Large intestine (tissue), 3 donors: Measurements from ENCODE around the gene EEF1A2. TPM values are rescaled to one million over a fixed set of nuclear protein-coding genes. Genes with fewer than 3 reads are reported as not detected.
A peak's percentile ranks its signal among the peaks of the same experiment; 100 is the strongest.
"Not testable (repeated sequence)": the region's sequence is repeated elsewhere in the genome, so short reads cannot be mapped to it uniquely, and the experiment has no call there.

Experiments used
- DNase-seq, 2 donors: peaks; one replicate each; pipeline versions ENCODE4 v3.0.0 to v3.0.0-alpha.2; 2013
- H3K27ac ChIP-seq: one replicate; pipeline ENCODE4 v1.5.1; 2013; ENCODE audit warnings: low read length
- H3K27me3 ChIP-seq: 2 replicates; pipeline ENCODE4 v1.6.1; 2013; ENCODE audit warnings: low read length; ENCODE audit not compliant: control insufficient read depth, insufficient read depth
- H3K36me3 ChIP-seq: 2 replicates; pipeline ENCODE4 v1.6.1; 2013; ENCODE audit warnings: low read length; ENCODE audit not compliant: control insufficient read depth, insufficient read depth
- H3K4me1 ChIP-seq: one replicate; pipeline ENCODE4 v1.6.1; 2013; ENCODE audit warnings: low read length; ENCODE audit not compliant: control insufficient read depth, insufficient read depth
- H3K4me3 ChIP-seq: one replicate; pipeline ENCODE4 v1.5.1; 2013; ENCODE audit warnings: low read length
- H3K9me3 ChIP-seq: one replicate; pipeline ENCODE4 v1.6.1; 2013; ENCODE audit warnings: mild to moderate bottlenecking, low read depth, low read length, moderate library complexity; ENCODE audit not compliant: control insufficient read depth
- WGBS: methylation state at CpG from one replicate; pipeline ENCODE4 v1.1.5; 2013; ENCODE audit warnings: low lambda C conversion rate; ENCODE audit not compliant: insufficient coverage; 5-methylcytosine and 5-hydroxymethylcytosine counted together
- polyA plus RNA-seq: library from polyadenylated mRNA; unstranded; fragments of 120-200 nt; gene quantifications from one replicate; pipeline ENCODE4 v1.2.1, GENCODE V29; 2013

The EEF1A2 gene
- polyA plus RNA-seq, 1 donor = 29.7 TPM

DNA sequence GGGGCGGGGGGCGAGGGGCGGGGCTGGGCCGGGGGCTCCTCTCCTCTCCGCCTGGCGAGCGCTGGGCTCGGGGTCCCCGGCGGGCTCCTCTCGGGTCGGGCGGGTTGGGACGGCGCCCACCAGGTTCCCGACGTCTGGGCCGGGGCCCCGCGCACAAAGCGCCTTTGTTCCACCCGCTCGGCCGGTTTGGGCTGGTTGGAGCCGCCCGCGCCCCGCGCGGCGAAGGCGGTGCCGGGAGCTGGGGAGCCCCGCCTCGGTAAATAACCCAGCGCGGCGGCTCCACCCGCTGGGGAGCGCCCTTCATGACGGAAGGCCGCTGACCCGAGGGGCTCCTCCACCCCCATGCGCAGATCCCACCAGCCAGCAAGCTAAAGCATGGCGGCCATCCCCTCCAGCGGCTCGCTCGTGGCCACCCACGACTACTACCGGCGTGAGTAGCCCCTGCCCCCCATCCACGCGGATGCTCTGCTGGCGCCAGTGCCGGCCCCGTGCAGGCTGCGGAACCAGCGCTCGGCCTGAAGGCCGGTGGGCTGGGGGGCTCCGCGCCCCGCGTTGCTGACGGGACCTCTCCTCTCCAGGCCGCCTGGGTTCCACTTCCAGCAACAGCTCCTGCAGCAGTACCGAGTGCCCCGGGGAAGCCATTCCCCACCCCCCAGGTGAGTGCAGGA is 22.2 kb upstream of the EEF1A2 start:
- Histone ChIP-seq H3K4me3 (peak overlapping the region; percentile 67), H3K9me3 (peaks cover 13% of the 10 kb centered on the region), H3K36me3 (peaks cover 16% of the 10 kb centered on the region), H3K4me1 (peaks cover 11% of the 10 kb centered on the region), H3K27me3 (peaks cover 28% of the 10 kb centered on the region), H3K27ac (no peak overlapping the region)
- WGBS = no CpG with 5 or more reads among the region's 68 CpGs
- peak; percentile 79 to 90 for DNase-seq

DNA sequence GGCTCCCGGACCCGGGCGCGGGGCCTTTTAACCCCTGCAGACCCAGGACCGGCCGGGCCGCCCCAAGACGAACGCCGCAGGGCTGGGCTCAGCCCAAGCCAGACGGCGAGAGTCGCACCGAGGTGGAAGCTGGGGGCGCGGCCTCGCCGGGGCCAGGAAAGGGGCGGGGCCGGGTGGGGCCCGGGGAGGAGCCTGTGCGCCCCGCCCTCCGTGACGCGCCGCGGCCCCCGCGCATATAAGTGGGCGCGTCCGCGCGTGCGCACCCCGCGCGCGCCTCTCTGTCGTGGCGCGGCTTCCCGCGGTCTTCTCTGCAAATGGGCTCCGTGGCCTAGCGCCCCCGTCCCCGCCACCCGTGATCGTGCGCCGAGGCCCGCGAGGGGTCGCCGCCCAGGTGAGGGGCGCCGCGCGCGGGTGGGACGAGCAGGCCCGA is 21.6 kb upstream of the EEF1A2 start, which contains the start of gene PPDPF:
Gene PPDPF, plus strand, starts transcription at position 262 of the 430 bp plus-strand sequence. CDS start 544 bp downstream, outside the sequence.
- Histone ChIP-seq H3K27ac (peak within 1 kb of the TSS; percentile 65), H3K4me1 (peaks cover 11% of the 10 kb centered on the region), H3K4me3 (peak within 1 kb of the TSS; percentile 67), H3K9me3 (peaks cover 13% of the 10 kb centered on the region), H3K27me3 (peaks cover 28% of the 10 kb centered on the region), H3K36me3 (peaks cover 16% of the 10 kb centered on the region)
- DNase-seq = peak; percentile 77 to 84
- no CpG with 5 or more reads among the region's 64 CpGs for WGBS

DNA sequence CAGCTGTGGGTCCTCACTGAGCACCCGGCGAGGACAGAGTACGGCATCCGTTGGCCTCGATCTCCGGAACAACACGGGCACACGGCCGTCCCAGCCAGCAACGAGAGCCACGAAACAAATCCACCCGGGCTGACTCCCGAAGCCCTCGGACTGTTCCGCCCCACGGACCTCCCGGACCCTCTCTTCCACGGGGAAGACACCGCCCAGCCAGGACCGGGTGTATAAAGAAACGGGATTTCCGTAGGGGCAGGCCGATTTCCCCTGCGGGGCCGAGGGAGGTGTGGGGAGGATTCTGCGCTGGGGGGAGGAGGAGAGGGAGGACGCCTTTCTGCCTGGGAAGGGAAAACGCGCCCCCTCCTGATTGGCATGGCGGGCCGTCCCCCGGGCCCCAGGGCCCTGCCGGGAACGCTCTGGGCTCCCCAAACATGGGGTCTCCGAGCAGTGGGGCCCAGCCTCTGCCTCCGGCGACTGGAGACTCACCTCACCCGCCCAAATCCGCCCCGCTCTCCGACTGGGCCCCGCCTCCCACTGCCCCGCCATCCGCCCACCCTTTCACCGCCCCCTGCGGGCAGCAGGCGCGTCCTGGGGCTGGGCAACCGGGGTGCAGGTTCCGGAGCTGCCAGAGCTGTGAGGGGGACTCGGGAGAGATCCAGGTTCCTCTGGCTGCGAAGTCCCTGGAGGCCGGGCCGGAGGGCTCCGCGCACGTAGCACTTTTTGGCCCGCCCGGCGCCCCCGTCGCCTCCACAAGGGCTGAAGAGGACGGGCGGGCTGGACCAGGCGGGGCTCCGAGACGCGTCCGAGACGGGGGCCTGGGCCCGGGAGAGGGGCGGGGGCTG is 21.0 kb upstream of the EEF1A2 start:
- peaks cover 11% of the 10 kb centered on the region for H3K4me1 ChIP-seq
- peaks cover 13% of the 10 kb centered on the region for H3K9me3 ChIP-seq
- peak overlapping the region; percentile 65 for H3K27ac ChIP-seq
- WGBS = no CpG with 5 or more reads among the region's 72 CpGs
- H3K36me3 ChIP-seq = peaks cover 16% of the 10 kb centered on the region
- DNase-seq = peak in 1 of 2 donors; percentile 60
- peak overlapping the region; percentile 57 for H3K4me3 ChIP-seq
- H3K27me3 ChIP-seq = peaks cover 28% of the 10 kb centered on the region

DNA sequence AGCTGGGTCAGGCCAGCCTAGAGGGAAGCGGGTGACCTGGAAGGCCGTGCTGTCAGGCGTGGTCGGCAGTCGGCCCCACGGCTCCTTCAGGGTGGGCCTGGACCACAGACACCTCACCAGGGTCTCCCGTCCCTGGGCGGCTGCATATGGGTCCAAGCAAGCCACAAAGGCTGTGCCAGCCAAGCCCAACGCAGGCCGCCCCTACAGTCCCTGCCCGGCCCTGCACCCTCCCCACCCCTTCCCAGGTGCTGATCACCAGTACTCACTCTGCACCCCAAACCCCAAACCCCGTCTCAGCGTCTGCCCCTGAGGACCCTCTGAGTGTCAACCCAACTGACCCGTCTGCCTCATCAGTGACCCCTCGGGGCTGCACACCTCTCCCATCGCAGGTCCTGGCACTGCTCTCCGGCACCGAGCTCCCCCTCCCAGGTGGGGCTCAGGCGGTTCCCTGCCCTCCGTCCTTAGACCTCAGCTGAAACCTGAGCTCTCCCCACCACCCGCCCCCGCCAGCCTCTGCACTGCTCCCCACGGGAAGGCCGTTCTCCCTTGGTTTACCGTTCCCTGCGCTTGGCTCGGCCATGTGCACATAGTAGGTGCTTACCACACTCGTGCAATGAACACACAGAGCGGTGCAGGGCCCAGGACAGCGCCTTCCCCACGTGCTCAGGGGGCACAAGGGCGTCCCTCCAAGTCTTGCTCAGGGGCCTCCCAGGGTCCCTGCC is 20.2 kb upstream of the EEF1A2 start:
- no CpG with 5 or more reads among the region's 32 CpGs for WGBS
- Histone ChIP-seq H3K36me3 (peaks cover 16% of the 10 kb centered on the region), H3K27me3 (peaks cover 28% of the 10 kb centered on the region), H3K4me3 (peak overlapping the region; percentile 57), H3K4me1 (peaks cover 11% of the 10 kb centered on the region), H3K27ac (no peak overlapping the region), H3K9me3 (peaks cover 12% of the 10 kb centered on the region)
- DNase-seq = no peak

DNA sequence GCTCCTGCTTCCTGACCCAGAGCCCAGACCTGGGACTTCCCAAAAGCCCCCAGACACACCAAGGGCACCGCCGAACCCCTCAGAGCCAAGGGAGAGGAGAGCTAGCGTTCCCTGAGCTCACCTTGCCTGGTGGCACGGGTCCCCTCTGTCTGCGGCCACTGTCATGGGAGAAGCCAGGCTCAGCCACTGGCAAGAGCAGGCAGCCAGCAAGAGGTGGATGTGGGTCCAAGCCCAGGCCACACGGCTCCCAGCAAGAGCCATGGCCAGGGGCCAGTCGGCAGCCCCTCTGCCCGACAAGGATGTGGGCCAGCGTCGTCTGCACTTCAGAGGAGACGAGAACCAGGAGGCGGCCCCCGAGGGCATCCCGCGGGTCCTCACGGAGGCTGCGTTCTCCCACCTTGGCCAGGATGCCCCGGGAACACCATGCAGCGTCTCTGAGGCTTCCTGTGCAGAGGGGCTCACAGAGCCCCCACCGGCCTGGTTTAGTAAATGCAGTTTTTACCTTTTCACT is 19.5 kb upstream of the EEF1A2 start:
- WGBS = no CpG with 5 or more reads among the region's 20 CpGs
- DNase-seq = no peak
- peaks cover 28% of the 10 kb centered on the region for H3K27me3 ChIP-seq
- peaks cover 6% of the 10 kb centered on the region for H3K9me3 ChIP-seq
- no peak overlapping the region for H3K27ac ChIP-seq
- peaks cover 11% of the 10 kb centered on the region for H3K4me1 ChIP-seq
- no peak overlapping the region for H3K4me3 ChIP-seq
- peaks cover 14% of the 10 kb centered on the region for H3K36me3 ChIP-seq

DNA sequence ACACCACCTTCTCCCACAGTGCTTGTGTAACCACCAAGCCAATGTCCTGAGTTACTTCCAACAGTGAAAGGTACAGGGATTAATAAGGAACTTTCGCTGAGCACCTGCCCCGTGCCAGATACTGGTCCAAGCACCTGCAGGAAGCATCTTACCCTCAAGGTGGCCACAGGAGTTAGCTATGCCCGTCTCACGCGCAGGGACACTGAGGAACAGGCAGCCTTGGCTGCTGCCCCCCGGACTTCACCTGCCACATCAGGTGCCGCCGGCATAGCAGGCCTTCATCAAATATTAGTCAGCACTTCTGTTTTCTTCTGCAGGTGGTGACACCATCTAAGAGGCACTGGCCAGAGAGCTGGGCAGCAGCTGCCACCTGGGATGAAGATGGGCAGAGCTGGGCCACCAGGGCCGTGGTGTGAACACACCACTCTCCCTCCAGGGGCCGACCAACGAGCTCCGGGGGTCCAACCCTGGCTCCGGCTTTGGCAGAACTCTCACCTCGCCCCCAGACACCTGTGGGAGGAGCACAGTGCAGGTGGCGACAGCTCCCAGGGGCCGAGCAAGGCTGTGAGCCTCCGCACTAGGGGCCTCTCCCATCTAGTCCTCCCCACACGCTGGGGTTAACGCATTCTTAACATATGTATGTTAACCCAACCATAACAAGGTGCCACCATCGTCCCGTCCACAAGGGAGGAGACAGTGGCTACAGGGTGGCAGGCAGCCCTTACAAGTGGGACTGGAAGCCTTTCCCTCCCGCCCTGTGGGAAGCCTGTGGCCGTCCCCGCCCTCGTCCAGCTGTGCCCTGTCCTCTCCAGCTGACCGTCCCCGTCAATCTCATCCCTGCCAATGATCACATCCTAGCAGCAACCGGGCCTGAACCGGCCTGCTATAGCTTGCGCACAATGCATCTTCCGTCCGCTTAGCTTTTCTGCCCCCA is 18.8 kb upstream of the EEF1A2 start:
- DNase-seq = no peak
- peaks cover 8% of the 10 kb centered on the region for H3K36me3 ChIP-seq
- H3K9me3 ChIP-seq = no peaks in the 10 kb centered on the region
- peaks cover 11% of the 10 kb centered on the region for H3K4me1 ChIP-seq
- H3K27ac ChIP-seq = no peak overlapping the region
- peaks cover 29% of the 10 kb centered on the region for H3K27me3 ChIP-seq
- no peak overlapping the region for H3K4me3 ChIP-seq
- no CpG with 5 or more reads among the region's 32 CpGs for WGBS

DNA sequence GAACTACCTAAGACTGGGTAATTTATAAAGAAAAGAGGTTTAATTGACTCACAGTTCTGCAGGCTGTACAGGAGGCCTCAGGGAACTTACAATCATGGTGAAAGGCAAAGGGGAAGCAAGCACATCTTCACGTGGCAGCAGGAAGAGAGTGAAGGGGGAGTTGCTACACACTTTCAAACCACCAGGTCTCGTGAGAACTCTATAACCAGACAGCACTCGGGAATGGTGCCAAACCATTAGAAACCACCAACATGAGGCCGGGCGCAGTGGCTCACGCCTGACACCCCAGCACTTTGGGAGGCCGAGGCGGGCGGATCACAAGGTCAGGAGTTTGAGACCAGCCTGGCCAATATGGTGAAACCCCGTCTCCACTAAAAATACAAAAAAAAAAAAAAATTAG is 15.6 kb upstream of the EEF1A2 start:
- H3K36me3 ChIP-seq, H3K4me1 ChIP-seq, H3K9me3 ChIP-seq, H3K4me3 ChIP-seq, H3K27ac ChIP-seq, DNase-seq: not testable (repeated sequence)
- no CpG with 5 or more reads among the region's 10 CpGs for WGBS
- H3K27me3 ChIP-seq = peaks cover 32% of the 10 kb centered on the region

DNA sequence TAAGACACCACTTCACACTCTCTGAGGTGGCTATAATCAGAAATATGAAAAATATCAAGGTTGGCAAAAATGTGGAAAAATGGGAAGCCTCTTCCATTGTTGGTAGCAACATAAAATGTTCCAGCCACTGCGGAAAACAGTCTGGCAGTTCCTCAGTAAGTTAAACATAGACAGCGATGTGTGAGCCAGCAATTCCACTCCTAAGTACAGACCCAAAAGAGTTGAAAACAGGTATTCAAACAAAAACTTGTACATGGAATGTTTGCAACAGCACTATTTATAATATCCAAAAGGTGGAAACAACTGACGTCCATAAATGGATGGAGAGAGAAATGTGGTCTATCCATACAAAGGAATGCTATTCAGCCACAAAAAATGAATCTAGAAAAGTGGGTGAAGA is 14.3 kb upstream of the EEF1A2 start:
- peaks cover 2% of the 10 kb centered on the region for H3K9me3 ChIP-seq
- no peak for DNase-seq
- no peaks in the 10 kb centered on the region for H3K36me3 ChIP-seq
- H3K4me1 ChIP-seq = no peaks in the 10 kb centered on the region
- peaks cover 21% of the 10 kb centered on the region for H3K27me3 ChIP-seq
- no peak overlapping the region for H3K4me3 ChIP-seq
- no peak overlapping the region for H3K27ac ChIP-seq
- no CpG with 5 or more reads among the region's 3 CpGs for WGBS

DNA sequence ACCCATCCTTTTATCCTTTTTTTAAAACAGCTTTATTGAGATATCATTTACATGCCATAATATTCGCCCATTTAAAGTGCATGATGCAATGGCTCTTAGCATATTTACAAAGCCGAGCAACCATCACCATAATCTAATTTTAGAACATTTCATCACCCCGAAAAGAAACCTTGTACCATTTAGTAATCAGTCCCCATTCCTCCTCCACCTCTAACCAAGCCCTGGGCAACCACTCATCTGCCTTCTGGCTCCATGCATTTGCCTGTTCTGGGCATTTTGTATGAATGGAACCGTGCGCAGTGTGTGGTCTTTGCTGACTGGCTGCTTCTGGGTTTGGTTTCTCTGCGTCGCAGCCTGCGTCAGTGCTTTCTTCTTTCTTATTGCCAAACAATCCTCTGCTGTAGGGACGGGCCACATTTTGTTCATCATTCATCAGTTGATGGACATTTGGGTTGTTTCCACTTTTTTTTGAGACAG is 10.2 kb upstream of the EEF1A2 start:
- Histone ChIP-seq H3K27ac (no peak overlapping the region), H3K4me1 (no peaks in the 10 kb centered on the region), H3K9me3 (peaks cover 18% of the 10 kb centered on the region), H3K4me3 (no peak overlapping the region), H3K36me3 (no peaks in the 10 kb centered on the region), H3K27me3 (peaks cover 25% of the 10 kb centered on the region)
- WGBS = 100% methylated on average over 1 of the region's 9 CpGs
- no peak for DNase-seq
